IMR-90 (cell line): Measurements from ENCODE around the gene PSTK. TPM values are rescaled to one million over a fixed set of nuclear protein-coding genes. Genes with fewer than 3 reads are reported as not detected.

Experiments
- ATAC-seq: fragments of 200-7000 bp; cut with Tn5 transposase; 2 replicates; pipeline ENCODE4 v1.9.1; 2020; ENCODE audit warnings: low read depth, mild to moderate bottlenecking, moderate library complexity
- BruUV-seq: library from RNA; stranded (reverse); fragments of 400-500 nt; replicated peaks from 2 replicates; lab custom pipeline; 2021; lab: Mats Ljungman, UMichigan
- CTCF ChIA-PET: fragments of 300-600 bp; formaldehyde crosslinking; extraction: SDS; loops from one replicate; lab custom pipeline; 2021; ENCODE audit warnings: antibody characterized with exemption; lab: Yijun Ruan, JAX
- POLR2A ChIA-PET: fragments of 300-600 bp; sonication (Branson Sonifier 250); formaldehyde crosslinking; loops from one replicate; lab custom pipeline; 2022; ENCODE audit warnings: antibody characterized with exemption; ENCODE audit not compliant: unreplicated experiment; lab: Charles Lee
- DNase-seq: peaks from one replicate; pipeline ENCODE4 v3.0.0; 2013
- H2AFZ ChIP-seq: replicated peaks from 2 replicates; pipeline ENCODE3; 2013; ENCODE audit warnings: low read length, mild to moderate bottlenecking; ENCODE audit not compliant: poor library complexity
- H2AK5ac ChIP-seq: 2 replicates; pipeline ENCODE4 v1.6.1; 2013; ENCODE audit warnings: low read depth, low read length, inconsistent platforms
- H2AK9ac ChIP-seq: replicated peaks from 2 replicates; pipeline ENCODE3; 2013; ENCODE audit warnings: mild to moderate bottlenecking, low read depth, low read length, moderate library complexity; ENCODE audit not compliant: poor library complexity
- H2BK120ac ChIP-seq: 2 replicates; pipeline ENCODE4 v1.6.1; 2013; ENCODE audit warnings: low read depth, low read length, inconsistent platforms
- H2BK15ac ChIP-seq: 3 replicates; pipeline ENCODE4 v1.6.1; 2013; ENCODE audit warnings: low read depth, low read length, inconsistent platforms
- H2BK20ac ChIP-seq: 2 replicates; pipeline ENCODE4 v1.6.1; 2013; ENCODE audit warnings: low read depth, mild to moderate bottlenecking, inconsistent platforms, low read length, moderate library complexity
- H2BK5ac ChIP-seq: 2 replicates; pipeline ENCODE4 v1.6.1; 2013; ENCODE audit warnings: mild to moderate bottlenecking, low read depth, low read length, inconsistent platforms; ENCODE audit not compliant: poor library complexity, severe bottlenecking
- H3K14ac ChIP-seq: replicated peaks from 2 replicates; pipeline ENCODE4 v1.6.1; 2013; ENCODE audit warnings: low read depth, low read length, inconsistent platforms
- H3K18ac ChIP-seq: 2 replicates; pipeline ENCODE4 v1.6.1; 2013; ENCODE audit warnings: low read depth, low read length, control low read depth
- H3K23ac ChIP-seq: 2 replicates; pipeline ENCODE4 v1.6.1; 2013; ENCODE audit warnings: low read depth, low read length, inconsistent platforms
- H3K27ac ChIP-seq: 2 replicates; pipeline ENCODE4 v1.5.1; 2013; ENCODE audit warnings: mild to moderate bottlenecking, control low read depth, low read length; ENCODE audit not compliant: insufficient read depth
- H3K27me3 ChIP-seq: 2 replicates; pipeline ENCODE4 v1.6.1; 2013; ENCODE audit warnings: low read length; ENCODE audit not compliant: control insufficient read depth, insufficient read depth
- H3K36me3 ChIP-seq: 2 replicates; pipeline ENCODE4 v1.6.1; 2013; ENCODE audit warnings: low read length, mixed read lengths; ENCODE audit not compliant: control insufficient read depth, insufficient read depth
- H3K4ac ChIP-seq: 2 replicates; pipeline ENCODE4 v1.6.1; 2013; ENCODE audit warnings: low read depth, low read length, inconsistent platforms
- H3K4me1 ChIP-seq: 2 replicates; pipeline ENCODE4 v1.6.1; 2013; ENCODE audit warnings: low read length, mixed read lengths; ENCODE audit not compliant: control insufficient read depth, insufficient read depth
- H3K4me2 ChIP-seq: 2 replicates; pipeline ENCODE4 v1.6.1; 2013; ENCODE audit warnings: low read depth, mild to moderate bottlenecking, control low read depth, low read length, moderate library complexity
- H3K4me3 ChIP-seq: 2 replicates; pipeline ENCODE4 v1.5.1; 2013; ENCODE audit warnings: low read depth, mild to moderate bottlenecking, control low read depth, low read length, moderate library complexity; ENCODE audit not compliant: insufficient read depth
- H3K56ac ChIP-seq: 2 replicates; pipeline ENCODE4 v1.6.1; 2013; ENCODE audit warnings: low read length, inconsistent platforms; ENCODE audit not compliant: insufficient read depth; ENCODE audit errors: extremely low read depth
- H3K79me1 ChIP-seq, 2 experiments: 2 replicates each; pipeline ENCODE4 v1.6.1; 2013; ENCODE audit warnings: low read length in 2 of 2, inconsistent platforms in 1 of 2, low read depth in 1 of 2
- H3K9ac ChIP-seq: 2 replicates; pipeline ENCODE4 v1.6.1; 2013; ENCODE audit warnings: low read depth, low read length, control low read depth
- H3K9me1 ChIP-seq: 2 replicates; pipeline ENCODE4 v1.6.1; 2013; ENCODE audit warnings: low read length, inconsistent platforms; ENCODE audit not compliant: insufficient read depth
- H3K9me3 ChIP-seq: 2 replicates; pipeline ENCODE4 v1.6.1; 2013; ENCODE audit warnings: low read length; ENCODE audit not compliant: control insufficient read depth, insufficient read depth
- H4K20me1 ChIP-seq: 2 replicates; pipeline ENCODE4 v1.6.1; 2013; ENCODE audit warnings: low read length, inconsistent platforms; ENCODE audit not compliant: insufficient read depth
- H4K5ac ChIP-seq: 2 replicates; pipeline ENCODE4 v1.6.1; 2013; ENCODE audit warnings: mild to moderate bottlenecking, low read depth, low read length, control low read depth
- H4K8ac ChIP-seq, 2 experiments: 2 replicates each; pipeline ENCODE4 v1.6.1; 2013; ENCODE audit warnings: low read depth in 2 of 2, low read length in 2 of 2, control low read depth in 1 of 2, inconsistent platforms in 1 of 2
- H4K91ac ChIP-seq: 2 replicates; pipeline ENCODE4 v1.6.1; 2013; ENCODE audit warnings: low read depth, low read length, inconsistent platforms; ENCODE audit not compliant: insufficient read depth
- BHLHE40 ChIP-seq: fragments of 150-350 bp; IDR thresholded peaks from 2 replicates; pipeline ENCODE4 v1.6.1; 2016; ENCODE audit warnings: mild to moderate bottlenecking, low read depth, low read length
- CEBPB ChIP-seq: IDR thresholded peaks from 2 replicates; pipeline ENCODE4 v1.6.1; 2012; ENCODE audit warnings: low read depth, low read length, improper control_type of control experiment
- CHD1 ChIP-seq: IDR thresholded peaks from 2 replicates; pipeline ENCODE4 v1.6.1; 2012; ENCODE audit warnings: low read depth, low read length, improper control_type of control experiment
- FOS ChIP-seq: fragments of 150-350 bp; IDR thresholded peaks from 2 replicates; pipeline ENCODE4 v1.6.1; 2016; ENCODE audit warnings: low read depth, low read length
- MAZ ChIP-seq: IDR thresholded peaks from 2 replicates; pipeline ENCODE4 v1.6.1; 2012; ENCODE audit warnings: low read depth, mild to moderate bottlenecking, low read length, improper control_type of control experiment, moderate library complexity, borderline replicate concordance
- MXI1 ChIP-seq: IDR thresholded peaks from 2 replicates; pipeline ENCODE4 v1.6.1; 2012; ENCODE audit warnings: low read depth, mild to moderate bottlenecking, low read length, moderate library complexity, borderline replicate concordance
- POLR2A ChIP-seq: IDR thresholded peaks from 2 replicates; pipeline ENCODE4 v1.6.1; 2012; ENCODE audit warnings: mild to moderate bottlenecking, low read depth, low read length
- RAD21 ChIP-seq: IDR thresholded peaks from 2 replicates; pipeline ENCODE4 v1.6.1; 2012; ENCODE audit warnings: low read length, improper control_type of control experiment
- RCOR1 ChIP-seq: IDR thresholded peaks from 2 replicates; pipeline ENCODE4 v1.6.1; 2012; ENCODE audit warnings: mild to moderate bottlenecking, low read length, improper control_type of control experiment; ENCODE audit not compliant: insufficient replicate concordance
- RFX5 ChIP-seq: IDR thresholded peaks from 2 replicates; pipeline ENCODE4 v1.8.0; 2012; ENCODE audit warnings: low read depth, mild to moderate bottlenecking, low read length, moderate library complexity
- SMC3 ChIP-seq: fragments of 150-350 bp; IDR thresholded peaks from 2 replicates; pipeline ENCODE4 v1.6.1; 2016; ENCODE audit warnings: low read depth, mild to moderate bottlenecking, antibody characterized with exemption, low read length, moderate library complexity
- WGBS, 2 experiments: methylation state at CpG; one replicate each; pipeline versions ENCODE4 v1.1.5 to v1.1.7; 2013; ENCODE audit warnings: missing lambda C conversion rate in 2 of 2; ENCODE audit not compliant: insufficient read length in 1 of 2; ENCODE audit errors: extremely low coverage in 2 of 2; 5-methylcytosine and 5-hydroxymethylcytosine counted together
- dilution Hi-C: fragments of 300-500 bp; cut with HindIII; formaldehyde crosslinking; loops from one replicate; pipeline ENCODE4 v1.14.3; 2018; ENCODE audit warnings: low sequenced_read_pairs; ENCODE audit not compliant: unreplicated experiment
- in situ Hi-C: fragments of 300-500 bp; cut with MboI; formaldehyde crosslinking; loops from 3 replicates; pipeline ENCODE4 v1.14.3; 2019; ENCODE audit warnings: low sequenced_read_pairs, inconsistent platforms, mixed read lengths
- intact Hi-C: fragments of 100-400 bp; cut with micrococcal nuclease; formaldehyde crosslinking; loops from 2 replicates; pipeline ENCODE4 v1.10.0; 2022
- polyA plus RNA-seq, 3 experiments: library from polyadenylated mRNA; depleted of rRNA; stranded (reverse); fragments of >200 nt; gene quantifications; 2 replicates each; pipeline ENCODE4 v1.2.3, GENCODE V29; 2012; ENCODE audit warnings: low replicate concordance in 1 of 3
- total RNA-seq: library from RNA; depleted of rRNA; stranded (reverse); fragments of >200 nt; gene quantifications from 2 replicates; pipeline ENCODE4 v1.2.3, GENCODE V29; 2012
- TF ChIP-seq, protein P1 (sequence below): fragments of 150-350 bp; IDR thresholded peaks from 2 replicates; pipeline ENCODE4 v1.6.1; 2017; ENCODE audit warnings: mild to moderate bottlenecking, antibody characterized with exemption, low read length, low read depth
- TF ChIP-seq, protein P2 (sequence below): conservative IDR thresholded peaks from 2 replicates; pipeline ENCODE4 v1.5.1; 2012; ENCODE audit warnings: mild to moderate bottlenecking, low read depth, low read length, improper control_type of control experiment
- TF ChIP-seq, protein P3 (sequence below): fragments of 150-350 bp; IDR thresholded peaks from 2 replicates; pipeline ENCODE4 v1.6.1; 2016; ENCODE audit warnings: low read depth, mild to moderate bottlenecking, low read length, moderate library complexity, borderline replicate concordance

PSTK gene
- total and polyA plus RNA-seq, 2 of the 4 experiments (the other 2 are of a cell fraction) = 4.1 to 4.2 TPM

DNA sequence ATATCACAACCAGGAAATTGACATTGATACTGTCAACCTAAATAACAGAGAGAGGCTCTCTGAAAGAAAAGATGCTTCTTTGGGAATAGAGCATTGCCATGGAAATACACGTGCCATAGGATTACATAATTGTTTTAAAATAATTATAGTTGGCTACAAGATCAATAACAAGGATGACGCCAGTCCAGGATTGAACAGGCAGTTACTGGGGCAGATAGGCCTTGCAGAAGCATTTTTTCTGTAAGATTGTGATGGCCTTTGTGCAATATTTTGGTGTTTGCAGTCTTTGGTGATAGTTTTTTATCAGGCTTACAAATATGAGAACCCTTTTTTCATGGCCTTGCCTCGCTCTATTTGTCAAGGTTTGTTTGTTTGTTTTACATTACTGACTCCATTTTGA, 39.1 kb downstream of the PSTK start:
- no peak for ATAC-seq
- no peaks in the 10 kb centered on the region for H4K20me1 ChIP-seq
- H4K5ac ChIP-seq = no peak overlapping the region
- WGBS, 2 experiments = no CpG with 5 or more reads among the region's 3 CpGs
- intact Hi-C loops = no loop called here
- no peaks in the 10 kb centered on the region for H3K36me3 ChIP-seq
- no peak overlapping the region for H2BK5ac ChIP-seq
- no peak overlapping the region for H3K4me2 ChIP-seq
- H3K4me1 ChIP-seq = no peaks in the 10 kb centered on the region
- H4K91ac ChIP-seq = no peak overlapping the region
- H3K27ac ChIP-seq = no peak overlapping the region
- POLR2A ChIA-PET = interaction anchor here (1.0 kb wide), 1 partner anchor 12 kb away, joined by 3 read pairs; no protein-coding TSS in a partner anchor
- no peak overlapping the region for H2AK9ac ChIP-seq
- H2BK20ac ChIP-seq = no peak overlapping the region
- H2AFZ ChIP-seq = no peak overlapping the region
- no peak for TF ChIP-seq FOS
- TF ChIP-seq, protein P1, sequence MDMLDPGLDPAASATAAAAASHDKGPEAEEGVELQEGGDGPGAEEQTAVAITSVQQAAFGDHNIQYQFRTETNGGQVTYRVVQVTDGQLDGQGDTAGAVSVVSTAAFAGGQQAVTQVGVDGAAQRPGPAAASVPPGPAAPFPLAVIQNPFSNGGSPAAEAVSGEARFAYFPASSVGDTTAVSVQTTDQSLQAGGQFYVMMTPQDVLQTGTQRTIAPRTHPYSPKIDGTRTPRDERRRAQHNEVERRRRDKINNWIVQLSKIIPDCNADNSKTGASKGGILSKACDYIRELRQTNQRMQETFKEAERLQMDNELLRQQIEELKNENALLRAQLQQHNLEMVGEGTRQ = no peak
- TF ChIP-seq MAZ = no peak
- TF ChIP-seq, protein P2, sequence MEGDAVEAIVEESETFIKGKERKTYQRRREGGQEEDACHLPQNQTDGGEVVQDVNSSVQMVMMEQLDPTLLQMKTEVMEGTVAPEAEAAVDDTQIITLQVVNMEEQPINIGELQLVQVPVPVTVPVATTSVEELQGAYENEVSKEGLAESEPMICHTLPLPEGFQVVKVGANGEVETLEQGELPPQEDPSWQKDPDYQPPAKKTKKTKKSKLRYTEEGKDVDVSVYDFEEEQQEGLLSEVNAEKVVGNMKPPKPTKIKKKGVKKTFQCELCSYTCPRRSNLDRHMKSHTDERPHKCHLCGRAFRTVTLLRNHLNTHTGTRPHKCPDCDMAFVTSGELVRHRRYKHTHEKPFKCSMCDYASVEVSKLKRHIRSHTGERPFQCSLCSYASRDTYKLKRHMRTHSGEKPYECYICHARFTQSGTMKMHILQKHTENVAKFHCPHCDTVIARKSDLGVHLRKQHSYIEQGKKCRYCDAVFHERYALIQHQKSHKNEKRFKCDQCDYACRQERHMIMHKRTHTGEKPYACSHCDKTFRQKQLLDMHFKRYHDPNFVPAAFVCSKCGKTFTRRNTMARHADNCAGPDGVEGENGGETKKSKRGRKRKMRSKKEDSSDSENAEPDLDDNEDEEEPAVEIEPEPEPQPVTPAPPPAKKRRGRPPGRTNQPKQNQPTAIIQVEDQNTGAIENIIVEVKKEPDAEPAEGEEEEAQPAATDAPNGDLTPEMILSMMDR = no peak
- TF ChIP-seq SMC3 = no peak
- TF ChIP-seq RCOR1 = no peak
- TF ChIP-seq MXI1 = no peak
- TF ChIP-seq POLR2A = no peak
- no peak for TF ChIP-seq CHD1
- TF ChIP-seq RAD21 = no peak
- TF ChIP-seq, protein P3, sequence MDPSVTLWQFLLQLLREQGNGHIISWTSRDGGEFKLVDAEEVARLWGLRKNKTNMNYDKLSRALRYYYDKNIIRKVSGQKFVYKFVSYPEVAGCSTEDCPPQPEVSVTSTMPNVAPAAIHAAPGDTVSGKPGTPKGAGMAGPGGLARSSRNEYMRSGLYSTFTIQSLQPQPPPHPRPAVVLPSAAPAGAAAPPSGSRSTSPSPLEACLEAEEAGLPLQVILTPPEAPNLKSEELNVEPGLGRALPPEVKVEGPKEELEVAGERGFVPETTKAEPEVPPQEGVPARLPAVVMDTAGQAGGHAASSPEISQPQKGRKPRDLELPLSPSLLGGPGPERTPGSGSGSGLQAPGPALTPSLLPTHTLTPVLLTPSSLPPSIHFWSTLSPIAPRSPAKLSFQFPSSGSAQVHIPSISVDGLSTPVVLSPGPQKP = no peak
- TF ChIP-seq CEBPB = no peak
- no peak for TF ChIP-seq RFX5
- no peak for TF ChIP-seq BHLHE40
- H3K4me3 ChIP-seq = no peak overlapping the region
- no peak for DNase-seq
- H2AK5ac ChIP-seq = no peak overlapping the region
- no peak overlapping the region for H3K14ac ChIP-seq
- no TSS peak for BruUV-seq
- H3K56ac ChIP-seq = no peak overlapping the region
- no peak overlapping the region for H2BK120ac ChIP-seq
- H3K9me1 ChIP-seq = no peaks in the 10 kb centered on the region
- H3K18ac ChIP-seq = no peak overlapping the region
- H2BK15ac ChIP-seq = no peak overlapping the region
- dilution Hi-C loops = no loop called here
- in situ Hi-C loops = no loop called here
- no peak overlapping the region for H4K8ac ChIP-seq
- no peak overlapping the region for H3K9ac ChIP-seq
- H3K4ac ChIP-seq = no peak overlapping the region
- no peaks in the 10 kb centered on the region for H3K27me3 ChIP-seq
- CTCF ChIA-PET = no interaction called here
- H3K79me1 ChIP-seq = no peaks in the 10 kb centered on the region
- no peaks in the 10 kb centered on the region for H3K9me3 ChIP-seq
- no peak overlapping the region for H3K23ac ChIP-seq
